GM18498 (cell line): ENCODE data around the gene CATSPER3.

Source experiments
- ATAC-seq: cut with Tn5 transposase; IDR thresholded peaks from one replicate; pipeline ENCODE4 v1.9.1; 2021; ENCODE audit warnings: mild to moderate bottlenecking, moderate library complexity; ENCODE audit not compliant: unreplicated experiment

Gene CATSPER3

DNA sequence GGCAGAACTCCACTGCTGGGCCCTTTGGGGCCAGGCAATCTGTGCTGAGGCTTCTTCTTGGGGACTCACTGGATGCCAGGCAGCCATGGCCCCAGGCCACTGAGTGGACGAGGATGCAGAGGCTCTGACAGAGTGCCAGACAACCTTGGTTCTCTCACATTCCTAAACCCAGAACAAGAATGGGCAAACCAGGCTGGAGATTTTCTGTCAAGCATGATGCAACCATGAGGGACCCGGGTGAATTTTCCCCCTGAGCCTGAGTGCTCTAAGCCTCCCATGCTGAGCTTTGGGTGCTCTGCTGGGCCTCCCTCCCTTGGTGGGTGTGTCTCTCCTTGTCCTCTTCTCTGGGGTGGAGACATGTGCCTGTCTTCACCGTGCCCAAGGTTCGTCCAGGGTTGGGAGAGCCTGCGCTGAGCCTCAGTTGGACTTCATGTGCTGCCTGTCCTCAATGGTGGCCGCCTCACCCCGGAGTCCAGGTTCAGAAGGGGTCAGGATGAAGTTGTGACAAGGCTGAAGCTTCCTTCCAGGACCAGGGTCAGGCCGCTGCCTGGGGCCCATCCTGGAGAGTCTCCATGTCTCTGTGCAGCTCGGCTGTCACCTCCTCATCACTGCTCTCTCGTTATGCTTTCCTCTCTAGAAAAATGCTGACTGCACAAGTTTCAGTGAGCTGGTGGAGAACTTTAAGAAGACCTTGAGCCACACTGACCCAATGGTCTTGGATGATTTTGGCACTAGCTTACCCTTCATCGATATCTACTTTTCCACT is 42.2 kb downstream of the CATSPER3 start:
- no peak for ATAC-seq

DNA sequence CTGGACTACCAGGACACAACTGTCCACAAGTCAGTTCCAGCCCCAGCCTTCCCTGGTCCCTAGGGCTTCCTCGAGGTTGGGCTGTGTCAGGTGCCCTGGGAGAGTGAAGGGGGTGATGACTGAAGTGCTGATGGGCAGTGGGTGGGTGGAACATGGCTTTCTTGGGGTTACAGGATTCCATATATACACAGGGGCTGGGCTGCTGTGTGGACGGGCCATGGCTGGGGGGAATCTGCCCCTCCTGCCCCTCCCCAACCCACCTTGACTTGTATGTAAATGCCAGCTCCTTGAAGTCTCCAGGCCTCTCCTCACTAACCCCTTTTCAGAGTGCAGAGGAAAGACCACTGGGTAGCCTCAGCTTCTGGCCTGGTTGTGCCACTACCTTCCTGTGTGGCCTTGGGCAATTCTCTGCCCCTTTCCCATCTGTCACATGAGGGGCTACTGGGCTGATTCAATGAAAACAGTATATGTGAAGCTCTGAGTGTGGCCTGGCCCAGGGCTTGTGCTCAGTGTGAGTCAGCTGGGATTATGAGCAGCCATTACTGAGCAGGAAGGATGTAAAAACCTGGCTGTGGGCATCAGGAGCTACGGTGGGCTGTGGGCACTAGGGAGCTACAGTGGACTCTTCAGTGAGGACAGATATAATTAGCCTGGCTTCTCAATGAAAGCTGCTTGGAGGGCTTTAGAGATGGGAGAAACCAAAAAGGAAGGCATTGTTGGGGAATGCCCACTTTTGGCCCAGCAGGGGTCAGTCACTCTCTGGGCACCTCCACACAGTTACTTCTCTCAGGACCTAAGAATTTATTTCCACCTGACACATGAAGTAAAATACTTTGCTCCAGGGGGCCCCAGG is 43.0 kb downstream of the CATSPER3 start:
- ATAC-seq: no peak

DNA sequence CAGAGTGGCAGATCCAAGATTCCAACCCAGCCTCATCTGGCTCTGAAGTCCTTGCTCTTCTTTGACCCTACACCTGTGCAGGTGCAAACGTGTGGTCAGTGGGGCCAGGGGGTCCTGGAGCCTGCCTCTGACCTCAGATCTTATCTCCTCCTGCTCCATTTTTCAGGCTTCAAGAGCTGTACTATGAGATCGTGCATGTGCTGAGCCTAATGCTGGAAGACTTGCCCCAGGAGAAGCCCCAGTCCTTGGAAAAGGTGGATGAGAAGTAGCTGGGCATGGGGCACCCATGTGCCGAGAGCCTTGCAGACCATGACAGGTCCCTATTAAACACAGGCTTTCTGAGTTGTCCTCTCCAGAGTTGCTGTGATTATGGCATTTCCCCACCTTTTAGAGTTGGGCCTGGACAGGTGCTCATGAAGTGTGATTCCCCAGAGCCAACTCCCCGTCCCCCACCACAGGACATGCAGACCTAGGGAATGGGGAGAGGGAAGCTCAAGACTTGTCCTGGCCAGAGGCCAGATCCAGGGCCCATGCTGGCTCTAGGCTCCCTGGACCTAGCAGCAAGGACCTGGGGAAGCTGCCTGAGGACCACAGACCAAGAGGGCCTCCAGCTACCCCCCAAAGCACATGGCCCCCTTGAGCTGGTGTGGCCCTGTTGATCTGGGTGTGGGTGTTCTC is 43.8 kb downstream of the CATSPER3 start:
- no peak for ATAC-seq

DNA sequence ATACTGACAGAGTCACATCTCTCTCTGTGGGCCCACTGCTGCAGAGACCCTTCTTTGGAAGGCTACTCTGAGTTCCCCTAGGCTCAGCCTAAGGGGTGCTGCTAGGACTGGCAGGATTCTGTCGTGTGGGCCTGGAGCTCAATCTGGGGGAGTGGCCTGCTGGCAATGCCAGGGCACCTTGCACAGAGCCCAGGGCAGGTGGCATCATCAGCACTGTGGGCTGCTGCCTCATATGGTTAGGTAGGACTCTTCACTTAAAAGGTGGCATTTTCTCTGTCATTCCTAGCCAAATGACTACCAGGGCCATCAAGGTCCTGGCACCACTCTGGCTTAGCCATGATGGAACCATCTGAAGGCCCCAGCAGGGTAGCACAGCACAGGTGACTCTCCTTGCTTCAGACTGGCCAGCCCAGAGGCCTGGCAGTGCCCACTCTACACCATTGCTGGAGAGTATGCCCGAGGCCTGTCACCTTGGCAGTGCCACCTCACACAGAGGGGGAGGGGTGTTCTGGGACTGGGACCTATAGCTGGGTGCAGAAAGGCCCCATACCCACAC is 44.4 kb downstream of the CATSPER3 start:
- no peak for ATAC-seq

DNA sequence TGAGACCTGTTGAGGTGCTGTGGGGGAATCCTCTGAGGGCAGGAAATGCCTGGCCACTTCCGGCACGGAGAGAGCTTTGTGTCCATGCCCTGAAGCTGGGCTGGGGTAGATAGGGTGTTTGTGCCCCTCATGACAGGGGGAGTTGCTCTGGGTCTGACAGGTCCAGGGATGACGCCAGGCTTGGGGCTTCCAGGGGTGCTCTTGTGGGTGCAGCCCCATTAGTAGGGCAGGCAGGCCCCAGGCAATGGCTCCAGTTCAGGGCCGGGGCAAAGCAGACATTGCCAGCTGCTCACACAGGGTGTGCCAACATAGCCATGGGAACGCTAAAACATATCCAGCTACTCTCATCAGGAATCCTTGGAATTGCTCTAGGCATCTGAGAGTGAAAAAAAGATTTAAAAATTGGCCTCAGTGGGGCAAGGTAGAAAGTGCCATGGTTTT is 45.3 kb downstream of the CATSPER3 start:
- ATAC-seq: no peak

DNA sequence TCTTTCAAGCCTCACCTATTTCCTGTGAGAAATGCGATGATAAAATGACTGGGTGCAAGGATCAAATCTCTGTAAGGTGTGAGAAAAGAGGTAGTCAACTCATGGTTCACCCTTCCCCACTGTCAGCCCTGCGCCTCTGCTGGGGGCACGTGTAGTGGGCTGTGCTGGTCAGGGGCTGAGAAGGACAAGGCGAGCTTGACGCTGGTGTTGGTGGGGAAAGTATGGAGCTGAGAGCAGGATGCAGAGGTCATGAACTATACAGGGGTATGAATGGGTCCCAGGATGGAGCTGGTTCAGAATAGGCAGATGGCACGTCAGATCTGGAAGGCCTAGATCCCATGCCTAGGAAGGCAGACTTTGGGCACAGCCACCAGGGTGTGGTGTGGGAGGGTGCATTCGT is 45.7 kb downstream of the CATSPER3 start:
- ATAC-seq: no peak

DNA sequence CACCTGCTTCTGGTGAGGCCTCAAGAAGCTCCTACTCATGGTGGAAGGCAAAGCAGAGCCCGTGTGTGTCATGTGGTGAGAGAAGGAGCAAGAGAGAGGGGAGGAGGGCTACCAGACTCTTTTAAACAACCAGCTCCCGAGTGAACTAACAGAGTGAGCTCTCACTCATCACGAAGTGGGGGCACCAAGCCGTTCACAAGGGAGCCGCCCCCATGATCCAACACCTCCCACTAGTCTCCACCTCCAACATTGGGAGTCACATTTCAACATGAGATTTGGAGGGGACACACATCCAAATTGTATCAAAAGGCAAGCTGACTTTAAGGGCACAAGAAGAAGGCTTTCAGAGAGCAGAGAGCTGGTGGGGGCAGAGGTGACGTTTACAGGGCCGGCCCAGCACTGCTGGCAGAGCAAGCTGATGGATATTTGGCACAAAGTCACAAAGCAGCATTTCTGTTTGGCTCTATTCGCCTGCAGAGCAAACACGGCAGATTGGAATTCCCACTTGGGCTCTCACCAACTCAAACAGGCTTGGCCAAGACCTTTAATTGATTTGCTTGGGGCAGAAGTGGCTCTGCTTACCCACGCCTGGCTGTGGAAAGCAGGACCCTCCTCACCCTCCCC is 46.4 kb downstream of the CATSPER3 start:
- ATAC-seq: no peak

DNA sequence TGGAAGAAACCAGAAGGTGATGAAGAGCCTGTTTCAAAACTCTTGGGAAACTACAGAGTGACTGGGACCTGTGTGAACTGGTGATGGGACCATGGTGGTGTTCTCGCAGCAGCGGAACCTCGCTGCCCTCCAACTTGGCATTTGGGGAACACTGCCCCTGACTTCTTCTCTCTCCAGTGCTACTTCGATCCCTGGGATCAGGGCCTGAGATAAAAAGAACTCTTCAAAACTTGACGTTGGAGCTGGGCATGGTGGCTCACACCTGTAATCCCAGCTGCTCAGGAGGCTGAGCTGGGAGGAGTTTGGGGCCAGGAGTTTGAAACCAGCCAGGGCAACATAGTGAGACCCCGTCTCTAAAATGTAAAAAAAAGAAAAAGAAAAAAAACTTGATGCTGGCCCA is 48.2 kb downstream of the CATSPER3 start:
- ATAC-seq: no peak

DNA sequence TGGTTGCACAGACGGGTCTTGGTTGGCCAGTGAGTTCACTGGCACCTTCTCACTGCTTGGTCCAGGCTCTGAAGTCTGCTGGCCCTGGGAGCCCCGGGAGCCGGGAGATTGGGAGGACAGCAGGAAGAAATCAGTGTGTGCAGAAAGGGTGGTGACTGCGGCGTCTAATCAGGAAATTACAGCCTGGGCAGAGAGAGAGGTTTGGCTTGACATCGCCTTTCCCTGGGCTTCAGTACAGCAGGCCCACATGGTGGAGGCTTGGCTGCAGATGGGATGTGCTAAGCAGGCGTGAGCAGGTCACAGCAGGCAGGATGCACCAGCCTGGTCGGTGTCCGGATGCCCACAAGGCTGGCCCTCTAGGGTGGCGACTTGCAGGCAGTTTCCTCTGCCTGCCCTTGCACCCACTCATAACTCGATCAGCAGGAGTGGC is 49.2 kb downstream of the CATSPER3 start:
- no peak for ATAC-seq

DNA sequence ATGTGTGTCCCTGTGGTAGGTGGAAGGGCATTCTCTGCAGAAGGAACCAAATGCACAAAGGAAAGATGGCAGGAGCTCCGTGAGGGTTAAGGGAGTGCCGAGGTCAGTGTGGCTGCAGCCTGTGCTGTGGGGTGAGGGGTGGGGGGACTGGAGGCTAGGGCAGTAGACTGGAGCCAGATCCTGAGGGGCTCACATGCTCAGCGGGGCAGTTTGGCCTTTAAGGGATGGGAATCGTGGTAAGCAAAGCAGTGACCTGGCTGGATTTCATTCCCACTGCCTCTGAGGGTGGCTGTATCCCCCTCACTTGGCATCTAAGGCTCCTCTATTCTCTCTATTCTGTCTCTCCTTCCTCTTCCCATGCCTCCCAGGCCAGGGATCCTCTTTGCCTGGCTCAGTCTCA is 50.8 kb downstream of the CATSPER3 start:
- ATAC-seq: no peak

DNA sequence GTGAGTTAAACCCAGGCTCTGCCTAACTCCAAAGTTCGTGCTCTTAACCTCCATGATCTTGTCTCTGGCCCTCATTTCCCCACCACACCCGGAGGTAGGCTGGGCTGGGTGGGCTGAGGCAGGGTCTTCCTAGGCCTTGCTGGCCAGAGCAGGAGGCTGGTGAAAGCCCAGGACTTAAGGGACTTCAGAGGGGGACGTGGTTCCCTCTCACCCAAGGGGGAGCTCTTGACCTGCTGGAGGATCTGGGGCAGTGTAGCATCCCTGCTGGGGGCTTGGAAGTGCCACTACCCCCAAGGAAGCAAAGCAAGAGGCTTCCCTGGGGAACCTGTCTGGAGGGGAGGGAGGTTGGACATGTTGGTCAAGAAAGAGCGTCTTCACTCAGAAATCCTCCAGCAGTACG is 51.6 kb downstream of the CATSPER3 start:
- ATAC-seq: no peak

DNA sequence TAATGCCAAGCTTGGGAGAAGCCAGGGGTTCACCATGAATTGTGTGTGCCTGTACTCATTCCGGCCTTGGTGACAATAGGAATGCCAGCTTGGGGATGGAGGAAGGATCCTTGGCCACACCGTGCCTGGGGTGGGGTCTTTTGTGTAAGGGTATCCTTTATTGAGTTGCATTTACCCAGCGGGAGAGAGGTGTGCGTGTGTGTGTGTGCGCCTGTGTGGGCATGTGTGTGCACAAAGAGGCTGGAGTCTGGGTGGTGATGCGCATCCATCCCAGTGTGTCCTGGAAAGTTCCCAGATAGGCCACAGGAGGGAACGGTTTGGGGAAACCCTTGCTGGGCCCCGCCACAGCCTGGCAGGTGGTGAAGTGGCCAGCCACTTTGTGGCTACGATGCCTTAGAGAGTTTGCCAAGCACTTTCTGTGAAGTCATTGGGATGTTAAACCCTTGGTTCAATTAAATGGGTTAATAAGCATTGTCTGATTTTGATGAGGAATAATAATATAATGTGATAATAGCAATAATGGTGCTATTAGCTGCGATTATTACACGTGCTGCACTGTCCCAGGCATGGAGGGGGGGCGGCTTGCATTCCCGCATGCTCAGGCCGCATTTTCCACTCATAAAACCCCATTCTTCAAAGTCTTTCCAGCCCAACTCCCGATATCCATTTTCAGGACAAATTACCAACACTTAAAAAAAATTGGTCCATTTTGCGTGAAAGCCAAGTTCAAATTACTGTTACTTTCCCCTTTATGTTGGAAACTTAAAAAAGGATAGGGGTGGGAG is 52.6 kb downstream of the CATSPER3 start:
- no peak for ATAC-seq

DNA sequence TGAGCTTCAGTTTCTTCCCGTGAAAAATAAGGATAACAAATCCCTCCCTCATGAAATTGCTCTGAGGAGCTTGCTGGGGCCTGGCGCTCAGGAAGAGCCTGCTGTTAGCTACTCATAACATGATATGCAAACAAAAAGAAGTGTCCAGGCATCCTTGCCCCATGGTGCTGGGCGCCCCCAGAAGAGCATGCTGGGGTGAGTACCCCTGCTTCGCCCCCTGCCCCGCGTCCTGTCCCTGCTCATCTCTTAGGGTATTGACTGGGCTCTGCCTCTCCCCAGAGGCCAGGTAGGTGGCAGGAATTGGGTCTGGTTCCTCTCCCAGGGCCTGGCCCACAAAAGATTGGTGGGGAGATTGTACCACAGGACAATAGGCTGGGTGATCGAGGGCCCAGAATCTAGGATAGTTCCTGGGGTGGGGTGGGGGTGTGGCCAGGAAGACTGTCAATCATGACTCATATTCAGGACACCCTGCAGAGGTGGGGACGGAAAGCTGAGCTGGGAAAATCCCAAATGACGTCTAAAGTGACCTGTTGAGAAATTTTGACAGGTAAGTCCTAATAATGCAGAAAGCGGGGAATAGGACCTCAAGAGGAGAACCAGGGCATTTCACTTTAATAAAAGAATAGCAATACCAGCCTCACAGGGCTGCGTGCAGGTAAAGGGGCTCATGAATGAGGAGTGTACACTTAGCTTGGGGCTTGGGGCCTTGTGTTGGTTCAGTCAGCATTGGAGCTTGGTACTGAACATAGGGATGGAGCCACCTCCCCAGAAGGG is 57.4 kb downstream of the CATSPER3 start:
- ATAC-seq: no peak

DNA sequence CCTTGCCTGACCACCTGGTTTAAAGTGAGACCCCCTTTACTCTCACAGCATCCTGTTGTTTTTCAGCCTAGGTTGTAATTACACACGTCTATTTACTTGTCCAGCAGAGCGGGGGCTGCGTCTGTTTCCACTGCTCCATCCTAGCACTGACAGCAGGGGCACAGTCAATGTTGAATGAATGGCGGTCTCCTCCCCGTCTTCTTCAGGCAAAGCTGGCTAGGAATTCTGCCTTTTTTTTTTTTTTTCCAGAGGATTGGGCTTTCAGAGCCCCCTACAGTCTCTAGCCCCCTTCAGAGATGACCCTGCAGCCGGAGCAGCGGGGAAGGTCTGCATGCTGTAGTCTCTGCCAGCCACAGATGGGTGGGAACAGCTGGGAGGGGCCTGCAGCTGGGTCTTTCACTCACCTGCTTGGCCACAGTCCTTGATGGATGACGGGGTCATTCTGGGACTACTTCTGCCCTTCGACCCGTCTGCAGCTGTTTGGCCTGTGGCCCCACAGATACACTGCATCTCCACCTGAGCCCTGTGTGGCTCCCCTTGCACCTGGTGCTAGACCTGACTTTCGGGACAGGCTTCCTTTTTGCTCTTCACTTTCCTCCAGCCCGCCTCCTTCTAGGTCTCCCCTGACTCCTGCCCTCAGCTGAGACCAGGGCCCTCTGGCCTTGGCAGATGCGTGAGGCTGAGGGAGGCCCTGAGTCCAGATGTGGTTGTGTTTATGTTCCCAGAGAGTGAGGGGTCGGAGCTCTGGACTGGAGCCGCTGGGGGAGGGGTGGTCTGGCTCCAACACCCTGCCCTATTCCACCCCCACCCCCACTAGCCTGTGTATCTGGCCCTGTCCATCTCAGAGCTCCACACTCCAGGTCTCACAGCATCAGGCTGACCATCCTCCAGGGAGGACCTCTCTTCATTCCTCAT is 58.3 kb downstream of the CATSPER3 start:
- no peak for ATAC-seq

DNA sequence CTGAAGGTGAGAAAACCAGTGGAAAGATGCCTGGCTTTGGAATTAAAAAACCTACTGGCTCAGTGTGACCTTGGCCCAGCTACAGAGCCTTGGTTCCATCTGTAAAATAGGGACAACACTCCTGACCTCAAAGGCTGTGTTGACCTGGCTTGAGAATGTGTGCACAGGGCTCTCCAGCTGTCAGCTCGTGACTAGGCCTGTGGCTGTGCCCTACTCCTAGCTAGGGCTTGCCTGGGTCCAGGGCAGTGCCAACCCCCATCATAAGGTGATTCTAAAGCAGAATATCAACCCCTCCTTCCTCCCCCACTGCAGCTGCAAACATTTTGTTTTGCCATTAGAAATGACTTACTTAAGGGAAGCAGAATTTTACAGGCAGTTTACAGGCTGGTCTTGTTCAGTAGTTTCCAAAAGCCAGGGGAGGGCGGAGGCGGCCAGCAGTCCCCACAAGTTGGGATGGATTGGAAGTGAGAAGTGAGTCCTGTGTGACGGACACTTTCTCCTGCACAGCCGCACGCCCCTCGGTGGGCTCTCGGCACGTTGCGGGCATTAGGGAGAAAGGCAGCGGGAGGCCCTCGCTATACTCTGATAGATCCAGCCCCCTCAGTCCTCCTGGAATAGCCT is 59.0 kb downstream of the CATSPER3 start:
- no peak for ATAC-seq

DNA sequence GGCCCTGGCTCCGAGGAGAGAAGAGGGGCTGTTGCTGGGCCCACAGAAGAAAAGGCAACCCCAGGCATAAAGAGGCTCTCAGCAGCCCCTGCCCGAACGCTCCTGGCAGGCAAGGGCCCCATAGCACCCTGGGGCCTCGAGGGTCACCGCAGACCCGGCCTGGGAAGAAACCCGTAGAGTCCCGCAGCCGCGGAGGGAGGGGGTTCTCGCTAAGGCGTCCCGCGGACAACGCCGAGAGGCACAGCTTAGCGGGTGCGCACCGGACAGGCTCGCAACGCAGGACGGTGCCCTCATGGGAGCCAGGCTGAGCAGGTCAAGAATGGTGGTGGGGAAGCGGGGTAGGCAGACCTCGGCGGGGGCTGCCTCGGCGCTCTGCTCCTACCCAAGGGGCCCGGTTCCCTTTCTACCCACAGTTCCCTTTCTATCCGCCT is 59.6 kb downstream of the CATSPER3 start:
- no peak for ATAC-seq

DNA sequence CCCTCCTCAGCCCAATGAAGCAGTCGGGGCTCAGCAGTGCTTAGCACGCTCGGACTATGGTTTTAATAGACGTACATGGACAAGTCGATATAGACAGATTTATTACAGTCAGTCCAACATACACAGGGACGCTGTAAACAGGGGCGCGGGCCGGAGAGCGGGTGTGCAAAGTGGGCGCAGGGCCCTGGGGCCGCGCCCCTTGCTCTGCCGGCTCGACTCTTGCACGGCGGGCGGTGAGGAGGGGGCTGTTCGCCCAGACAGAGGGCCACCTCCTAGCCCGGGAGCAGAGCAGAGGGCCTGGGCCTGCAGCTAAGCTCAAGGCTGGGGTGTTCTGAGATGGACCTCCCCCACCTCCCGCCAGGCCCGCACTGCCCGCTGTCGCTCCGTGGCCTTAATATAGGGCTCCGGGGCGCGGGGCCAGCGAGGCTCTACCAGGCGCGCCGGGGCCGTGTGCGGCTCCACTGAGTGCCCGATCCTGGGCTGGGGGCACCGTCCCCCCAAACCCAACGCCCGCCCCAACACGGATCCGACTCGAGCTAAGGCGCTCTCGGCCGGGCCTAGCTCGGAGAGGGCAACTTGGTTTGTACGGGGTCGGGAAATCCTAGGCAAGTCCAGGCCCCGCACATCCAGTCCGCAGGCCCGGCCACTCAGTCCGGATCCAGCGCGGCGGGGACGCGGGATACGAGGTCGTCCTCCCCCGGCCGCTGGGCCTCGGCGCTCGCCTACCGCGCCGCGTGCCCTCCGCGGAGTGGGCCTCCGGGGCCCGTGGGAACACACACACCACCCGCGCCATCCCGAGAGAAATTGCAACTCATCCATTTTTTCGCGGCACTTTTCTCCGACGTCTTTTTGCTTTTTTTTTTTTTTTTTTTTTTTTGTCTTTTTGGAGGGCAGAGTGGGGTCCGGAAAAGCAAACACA is 60.2 kb downstream of the CATSPER3 start:
- no peak for ATAC-seq
